ENCODE data around the gene RAP2B. TPM values are rescaled to one million over a fixed set of nuclear protein-coding genes. Genes with fewer than 3 reads are reported as not detected.

The RAP2B gene
- total RNA-seq, 1 donor from 2014 or later = 2.7 TPM

DNA sequence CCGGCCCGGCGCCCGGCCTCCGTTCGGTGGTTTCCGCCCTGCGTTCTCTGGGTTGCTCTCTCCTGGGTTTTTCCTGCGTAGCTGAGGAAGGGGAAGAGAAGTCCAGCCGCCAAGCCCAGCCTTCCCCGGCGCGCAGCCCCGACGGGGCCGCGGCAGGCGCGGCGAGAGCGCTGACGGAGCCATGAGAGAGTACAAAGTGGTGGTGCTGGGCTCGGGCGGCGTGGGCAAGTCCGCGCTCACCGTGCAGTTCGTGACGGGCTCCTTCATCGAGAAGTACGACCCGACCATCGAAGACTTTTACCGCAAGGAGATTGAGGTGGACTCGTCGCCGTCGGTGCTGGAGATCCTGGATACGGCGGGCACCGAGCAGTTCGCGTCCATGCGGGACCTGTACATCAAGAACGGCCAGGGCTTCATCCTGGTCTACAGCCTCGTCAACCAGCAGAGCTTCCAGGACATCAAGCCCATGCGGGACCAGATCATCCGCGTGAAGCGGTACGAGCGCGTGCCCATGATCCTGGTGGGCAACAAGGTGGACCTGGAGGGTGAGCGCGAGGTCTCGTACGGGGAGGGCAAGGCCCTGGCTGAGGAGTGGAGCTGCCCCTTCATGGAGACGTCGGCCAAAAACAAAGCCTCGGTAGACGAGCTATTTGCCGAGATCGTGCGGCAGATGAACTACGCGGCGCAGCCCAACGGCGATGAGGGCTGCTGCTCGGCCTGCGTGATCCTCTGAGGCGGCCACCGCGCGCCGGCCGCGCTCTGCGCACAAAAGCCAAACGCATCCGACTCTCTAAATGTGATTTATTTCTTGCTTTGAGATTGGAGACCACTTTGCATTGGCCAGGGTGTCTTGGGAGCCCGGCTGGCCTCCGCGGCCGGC lies 727 bp downstream of the RAP2B start:
- intact Hi-C loops (cut with micrococcal nuclease) = loop anchor here (10.0 kb wide), 1 partner anchor 122 kb away; no protein-coding TSS in a partner anchor
- no peaks in the 10 kb centered on the region for H3K36me3 ChIP-seq
- TF ChIP-seq, protein P1, sequence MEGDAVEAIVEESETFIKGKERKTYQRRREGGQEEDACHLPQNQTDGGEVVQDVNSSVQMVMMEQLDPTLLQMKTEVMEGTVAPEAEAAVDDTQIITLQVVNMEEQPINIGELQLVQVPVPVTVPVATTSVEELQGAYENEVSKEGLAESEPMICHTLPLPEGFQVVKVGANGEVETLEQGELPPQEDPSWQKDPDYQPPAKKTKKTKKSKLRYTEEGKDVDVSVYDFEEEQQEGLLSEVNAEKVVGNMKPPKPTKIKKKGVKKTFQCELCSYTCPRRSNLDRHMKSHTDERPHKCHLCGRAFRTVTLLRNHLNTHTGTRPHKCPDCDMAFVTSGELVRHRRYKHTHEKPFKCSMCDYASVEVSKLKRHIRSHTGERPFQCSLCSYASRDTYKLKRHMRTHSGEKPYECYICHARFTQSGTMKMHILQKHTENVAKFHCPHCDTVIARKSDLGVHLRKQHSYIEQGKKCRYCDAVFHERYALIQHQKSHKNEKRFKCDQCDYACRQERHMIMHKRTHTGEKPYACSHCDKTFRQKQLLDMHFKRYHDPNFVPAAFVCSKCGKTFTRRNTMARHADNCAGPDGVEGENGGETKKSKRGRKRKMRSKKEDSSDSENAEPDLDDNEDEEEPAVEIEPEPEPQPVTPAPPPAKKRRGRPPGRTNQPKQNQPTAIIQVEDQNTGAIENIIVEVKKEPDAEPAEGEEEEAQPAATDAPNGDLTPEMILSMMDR (IDR thresholded peaks at IDR 0.05; ENCODE audit: borderline replicate concordance) = no peak
- peak; percentile 33 for DNase-seq
- no peaks in the 10 kb centered on the region for H3K27me3 ChIP-seq (ENCODE audit: low read depth)
- H3K4me1 ChIP-seq = peaks cover 71% of the 10 kb centered on the region
- H3K4me3 ChIP-seq = peak overlapping the region; percentile 97
- H3K27ac ChIP-seq (replicated peaks) = peak overlapping the region; percentile 94
- no peaks in the 10 kb centered on the region for H3K9me3 ChIP-seq (replicated peaks)

DNA sequence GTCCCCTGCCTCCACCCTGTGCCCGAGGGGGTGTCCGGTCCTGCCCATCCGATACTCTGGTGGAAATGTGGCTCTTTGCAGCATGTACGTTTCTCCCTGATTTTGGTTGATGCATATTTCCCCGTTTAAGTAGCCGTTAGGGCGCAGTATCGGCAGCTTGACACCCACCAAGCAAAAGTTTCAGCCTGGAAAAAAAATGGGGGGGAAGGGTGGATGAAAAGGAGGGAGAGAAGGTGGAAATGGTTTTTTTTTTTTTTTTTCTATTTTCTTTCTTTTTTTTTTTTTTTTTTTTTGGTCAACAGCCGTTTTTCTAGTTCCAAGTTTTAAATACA lies 1.3 kb downstream of the RAP2B start:
- H3K4me1 ChIP-seq = peaks cover 71% of the 10 kb centered on the region
- intact Hi-C loops (cut with micrococcal nuclease) = loop anchor here (10.0 kb wide), 1 partner anchor 121 kb away; no protein-coding TSS in a partner anchor
- no peaks in the 10 kb centered on the region for H3K27me3 ChIP-seq (ENCODE audit: low read depth)
- no peaks in the 10 kb centered on the region for H3K36me3 ChIP-seq
- no peak for DNase-seq
- TF ChIP-seq, protein P1 (IDR thresholded peaks at IDR 0.05; ENCODE audit: borderline replicate concordance) = no peak
- H3K27ac ChIP-seq (replicated peaks) = peak overlapping the region; percentile 94
- H3K4me3 ChIP-seq = peak overlapping the region; percentile 97
- H3K9me3 ChIP-seq (replicated peaks) = no peaks in the 10 kb centered on the region

DNA sequence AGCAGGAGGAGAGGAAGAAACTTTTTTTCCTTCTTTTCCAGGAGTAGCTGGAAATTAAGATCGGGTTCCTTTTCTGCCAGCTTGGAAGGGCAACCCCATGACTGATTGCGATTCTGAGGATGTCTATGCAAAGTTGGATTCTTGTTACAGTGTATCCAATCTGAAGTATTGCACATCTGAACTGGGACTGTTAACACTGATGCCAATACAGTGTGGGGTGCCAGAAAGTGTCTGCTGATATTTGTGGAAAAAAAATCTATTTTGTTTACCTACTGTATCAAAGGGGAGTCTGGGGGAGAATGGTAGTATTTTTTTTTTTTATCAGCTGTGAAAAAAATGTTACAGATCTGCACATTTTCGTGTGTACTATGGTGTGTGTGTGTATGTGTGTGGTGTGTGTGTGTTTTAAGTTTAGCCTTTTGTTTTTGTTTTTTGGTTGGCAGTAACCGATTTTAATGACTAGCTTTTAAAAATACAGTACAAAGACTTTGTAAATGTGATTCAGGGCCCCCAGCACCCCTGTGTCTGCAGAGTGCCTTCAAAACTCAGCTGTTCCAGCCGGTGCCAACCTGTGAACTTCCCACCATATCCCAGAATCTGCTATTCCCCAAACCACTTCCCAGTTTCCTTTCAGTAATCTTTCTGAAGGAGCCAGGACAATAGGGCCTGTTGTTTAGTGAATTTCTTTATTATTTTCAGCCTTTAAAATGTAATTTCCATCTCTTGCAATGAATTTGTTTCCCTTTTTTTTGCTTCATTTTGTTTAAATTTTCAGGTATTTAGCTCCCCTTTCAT lies 1.9 kb downstream of the RAP2B start:
- no peaks in the 10 kb centered on the region for H3K27me3 ChIP-seq (ENCODE audit: low read depth)
- peak overlapping the region; percentile 97 for H3K4me3 ChIP-seq
- DNase-seq = no peak
- no peaks in the 10 kb centered on the region for H3K36me3 ChIP-seq
- peak overlapping the region; percentile 94 for H3K27ac ChIP-seq (replicated peaks)
- no peaks in the 10 kb centered on the region for H3K9me3 ChIP-seq (replicated peaks)
- intact Hi-C loops (cut with micrococcal nuclease) = loop anchor here (10.0 kb wide), 1 partner anchor 121 kb away; no protein-coding TSS in a partner anchor
- peaks cover 71% of the 10 kb centered on the region for H3K4me1 ChIP-seq
- TF ChIP-seq, protein P1 (IDR thresholded peaks at IDR 0.05; ENCODE audit: borderline replicate concordance) = no peak

DNA sequence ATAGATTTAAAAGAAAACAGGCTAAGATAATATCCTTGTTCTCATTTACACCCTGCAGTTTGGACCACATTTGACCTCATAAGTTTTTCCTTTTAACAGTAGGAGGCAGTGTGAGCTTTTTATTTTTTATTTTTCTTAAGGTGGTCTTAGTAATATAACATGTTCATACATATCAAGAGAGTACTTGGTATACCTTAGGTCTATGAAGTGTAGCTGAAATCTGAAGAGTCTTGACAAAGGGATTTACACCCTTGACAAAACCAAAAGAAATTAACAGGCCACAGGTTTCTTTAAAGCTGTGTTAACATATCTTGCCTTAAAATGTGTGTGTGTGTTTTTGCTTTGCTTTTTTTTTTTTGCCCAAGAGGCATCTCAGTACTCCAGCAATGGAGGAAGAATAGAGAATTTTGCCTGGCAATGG lies 3.2 kb downstream of the RAP2B start:
- H3K4me3 ChIP-seq = peak overlapping the region; percentile 97
- H3K27ac ChIP-seq (replicated peaks) = no peak overlapping the region
- H3K27me3 ChIP-seq (ENCODE audit: low read depth) = no peaks in the 10 kb centered on the region
- H3K36me3 ChIP-seq = no peaks in the 10 kb centered on the region
- TF ChIP-seq, protein P1 (IDR thresholded peaks at IDR 0.05; ENCODE audit: borderline replicate concordance) = peak; percentile 29
- H3K4me1 ChIP-seq = peaks cover 70% of the 10 kb centered on the region
- no peaks in the 10 kb centered on the region for H3K9me3 ChIP-seq (replicated peaks)
- intact Hi-C loops (cut with micrococcal nuclease) = loop anchor here (10.0 kb wide), 1 partner anchor 120 kb away; no protein-coding TSS in a partner anchor
- no peak for DNase-seq

DNA sequence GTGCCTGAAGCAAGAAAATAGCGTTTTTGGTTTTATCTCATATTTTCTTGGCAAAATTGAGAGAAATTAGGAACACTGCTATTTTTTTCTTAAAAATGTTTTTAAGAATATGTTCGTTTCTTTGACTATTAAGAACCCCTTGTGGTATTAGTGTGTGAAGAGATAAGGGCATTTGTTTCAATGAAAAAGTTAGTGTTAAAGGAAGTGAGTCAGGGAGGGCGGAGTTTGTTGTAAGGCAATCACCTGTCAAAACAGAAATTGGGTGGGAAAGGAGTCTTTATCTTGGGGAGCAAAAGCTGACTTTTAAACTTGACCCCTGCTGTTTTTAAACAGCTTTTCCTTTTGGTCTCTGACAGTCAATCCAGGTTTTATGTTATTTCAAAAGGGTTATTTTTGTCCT lies 4.2 kb downstream of the RAP2B start:
- Histone ChIP-seq H3K36me3 (no peaks in the 10 kb centered on the region), H3K4me3 (peak overlapping the region; percentile 97), H3K9me3 (replicated peaks) (no peaks in the 10 kb centered on the region), H3K27me3 (ENCODE audit: low read depth) (no peaks in the 10 kb centered on the region), H3K27ac (replicated peaks) (no peak overlapping the region), H3K4me1 (peaks cover 62% of the 10 kb centered on the region)
- no peak for DNase-seq
- TF ChIP-seq, protein P1 (IDR thresholded peaks at IDR 0.05; ENCODE audit: borderline replicate concordance) = no peak
- intact Hi-C loops (cut with micrococcal nuclease) = loop anchor here (10.0 kb wide), 1 partner anchor 119 kb away; no protein-coding TSS in a partner anchor

All from left ventricle myocardium inferior (tissue), 1 donor.